SHP77 (cell line): ENCODE data around the gene MSX2.

ENCODE experiments used
- DNase-seq, 2 experiments: peaks; one replicate each; lab custom pipeline; 2025; lab: John Stamatoyannopoulos, UW

MSX2 gene

DNA sequence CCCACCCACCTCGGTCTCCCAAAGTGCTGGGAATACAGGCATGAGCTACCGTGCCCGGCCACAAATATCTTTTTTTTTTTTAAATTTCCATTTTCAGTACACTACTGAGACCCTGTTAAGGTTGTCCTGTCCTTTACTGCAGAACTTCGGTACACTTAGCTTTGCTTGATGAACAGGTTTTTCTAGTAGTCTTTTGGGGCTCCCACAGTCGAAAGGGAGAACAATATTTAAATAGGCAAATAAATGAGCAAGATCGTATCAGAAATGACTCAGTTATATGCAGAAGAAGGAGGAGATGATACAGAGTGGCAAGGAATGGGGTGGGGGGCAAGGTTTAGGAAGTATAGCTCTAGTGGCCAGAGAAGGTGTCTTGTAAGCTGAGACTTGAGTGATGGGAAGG lies 52.7 kb downstream of the MSX2 start:
- no peak for DNase-seq

DNA sequence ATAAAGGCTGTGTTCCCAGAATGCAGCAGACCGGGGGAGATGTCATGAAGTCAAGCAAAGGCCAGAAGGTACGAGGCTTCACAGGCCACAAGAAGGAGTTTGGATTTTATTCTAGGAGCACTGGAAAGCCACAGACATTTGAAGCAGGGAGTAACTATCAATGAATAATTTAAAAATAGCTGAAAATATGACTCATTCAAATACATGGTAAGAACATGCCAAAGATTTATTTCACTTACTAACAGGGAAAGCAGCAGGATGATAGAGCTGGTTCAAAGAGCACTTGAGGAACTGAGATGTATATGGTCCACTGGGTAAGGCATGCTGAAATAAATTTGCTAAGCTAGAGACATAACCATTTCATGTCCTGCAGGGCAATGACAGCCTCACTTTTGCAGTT lies 53.2 kb downstream of the MSX2 start:
- no peak for DNase-seq
